Activated T-cell treated with anti-CD3 and anti-CD28 coated beads, Interleukin-2, amount 50 U/mL, for 72 hours (primary cell): ENCODE data around the gene SDCCAG8. TPM values are rescaled to one million over a fixed set of nuclear protein-coding genes. Genes with fewer than 3 reads are reported as not detected.

Experiments used
- ATAC-seq, 2 donors: fragments of 150-1000 bp; cut with Tn5 transposase; replicated peaks in 1 of 2; 2 replicates each; pipeline ENCODE4 v1.10.0; 2021; ENCODE audit warnings: moderate library complexity in 2 of 2, mild to moderate bottlenecking in 1 of 2
- DNase-seq, 2 donors: peaks; one replicate each; pipeline ENCODE4 v3.0.0; 2021 to 2022; ENCODE audit warnings: mixed read lengths in 1 of 2
- H3K27ac Mint-ChIP-seq: one replicate; pipeline ENCODE4 v1.8.0; 2022; ENCODE audit warnings: mild to moderate bottlenecking, moderate library complexity, mixed read lengths
- H3K27me3 Mint-ChIP-seq: one replicate; pipeline ENCODE4 v1.8.0; 2022; ENCODE audit warnings: low read depth, mixed read lengths
- H3K36me3 Mint-ChIP-seq, 2 donors: one replicate each; pipeline ENCODE4 v1.8.0; 2022; ENCODE audit warnings: mixed read lengths in 2 of 2, mild to moderate bottlenecking in 1 of 2; ENCODE audit not compliant: insufficient read depth in 2 of 2
- H3K4me1 Mint-ChIP-seq: one replicate; pipeline ENCODE4 v1.8.0; 2022; ENCODE audit warnings: low read depth, mixed read lengths
- H3K4me3 Mint-ChIP-seq, 2 donors: one replicate each; pipeline ENCODE4 v1.8.0; 2022; ENCODE audit warnings: mild to moderate bottlenecking in 2 of 2, mixed read lengths in 2 of 2, moderate library complexity in 2 of 2
- H3K9me3 Mint-ChIP-seq, 2 donors: one replicate each; pipeline ENCODE4 v1.8.0; 2022; ENCODE audit warnings: mixed read lengths in 2 of 2
- total RNA-seq, 2 donors: library from RNA; stranded (reverse); gene quantifications; one replicate each; pipeline ENCODE4 v1.2.3, GENCODE V29; 2022

Gene SDCCAG8
- total RNA-seq, 2 donors from 2014 or later: 31.3 to 40.2 TPM

- H3K9me3 Mint-ChIP-seq: no peaks in the 10 kb centered on the region
- ATAC-seq: no peak
- no peak overlapping the region for H3K4me3 Mint-ChIP-seq
- H3K27ac Mint-ChIP-seq: no peak overlapping the region
- no peak for DNase-seq
- H3K36me3 Mint-ChIP-seq: peaks cover 4 to 6% of the 10 kb centered on the region in 2 donors
- no peaks in the 10 kb centered on the region for H3K27me3 Mint-ChIP-seq
- no peaks in the 10 kb centered on the region for H3K4me1 Mint-ChIP-seq
Measured at GRCh38 chr1:243500512-243500911, 244.7 kb downstream of the SDCCAG8 start.

- no peak for DNase-seq
- Mint-ChIP-seq H3K9me3 (no peaks in the 10 kb centered on the region), H3K4me1 (no peaks in the 10 kb centered on the region), H3K27me3 (no peaks in the 10 kb centered on the region), H3K4me3 (no peak overlapping the region), H3K27ac (no peak overlapping the region), H3K36me3 (peaks cover 4 to 6% of the 10 kb centered on the region in 2 donors)
- no peak for ATAC-seq
Measured at GRCh38 chr1:243501002-243501401, 245.2 kb downstream of the SDCCAG8 start.

- Mint-ChIP-seq H3K27ac (no peak overlapping the region), H3K4me1 (peaks cover 1% of the 10 kb centered on the region), H3K27me3 (no peaks in the 10 kb centered on the region), H3K9me3 (no peaks in the 10 kb centered on the region), H3K36me3 (peaks cover 4 to 6% of the 10 kb centered on the region in 2 donors), H3K4me3 (no peak overlapping the region)
- ATAC-seq (no peak), DNase-seq (no peak)
Measured at GRCh38 chr1:243503155-243503554, 247.3 kb downstream of the SDCCAG8 start.

GRCh38 chr1:243505986-243506689, 250.3 kb downstream of the SDCCAG8 start:
- Mint-ChIP-seq H3K9me3 (no peaks in the 10 kb centered on the region), H3K27ac (peak overlapping the region; percentile 12), H3K4me1 (peaks cover 14% of the 10 kb centered on the region), H3K36me3 (peaks cover 6 to 10% of the 10 kb centered on the region in 2 donors), H3K27me3 (no peaks in the 10 kb centered on the region), H3K4me3 (no peak overlapping the region)
- ATAC-seq (no peak), DNase-seq (no peak)

- ATAC-seq (no peak), DNase-seq (no peak)
- Mint-ChIP-seq H3K27me3 (no peaks in the 10 kb centered on the region), H3K9me3 (no peaks in the 10 kb centered on the region), H3K4me3 (no peak overlapping the region), H3K4me1 (peaks cover 14% of the 10 kb centered on the region), H3K27ac (peak overlapping the region; percentile 33), H3K36me3 (peaks cover 6 to 10% of the 10 kb centered on the region in 2 donors)
Measured at GRCh38 chr1:243507001-243507671, 251.3 kb downstream of the SDCCAG8 start.

GRCh38 chr1:243507672-243508302, 251.9 kb downstream of the SDCCAG8 start:
- no peak overlapping the region for H3K4me3 Mint-ChIP-seq
- no peaks in the 10 kb centered on the region for H3K27me3 Mint-ChIP-seq
- peak overlapping the region; percentile 33 for H3K27ac Mint-ChIP-seq
- DNase-seq (no peak), ATAC-seq (no peak)
- no peaks in the 10 kb centered on the region for H3K9me3 Mint-ChIP-seq
- H3K4me1 Mint-ChIP-seq: peaks cover 14% of the 10 kb centered on the region
- peaks cover 6 to 10% of the 10 kb centered on the region in 2 donors for H3K36me3 Mint-ChIP-seq

- Mint-ChIP-seq H3K4me3 (peak overlapping the region in 1 of 2 donors; percentile 25), H3K27ac (no peak overlapping the region), H3K9me3 (no peaks in the 10 kb centered on the region), H3K36me3 (peaks cover 6 to 10% of the 10 kb centered on the region in 2 donors), H3K4me1 (peaks cover 14% of the 10 kb centered on the region), H3K27me3 (no peaks in the 10 kb centered on the region)
- DNase-seq: peak; percentile 16 to 18
- peak; percentile 77 to 89 for ATAC-seq
Measured at GRCh38 chr1:243508303-243508713, 252.5 kb downstream of the SDCCAG8 start.

GRCh38 chr1:243508943-243509342, 253.1 kb downstream of the SDCCAG8 start:
- DNase-seq (no peak), ATAC-seq (no peak)
- Mint-ChIP-seq H3K27me3 (no peaks in the 10 kb centered on the region), H3K36me3 (peaks cover 6 to 10% of the 10 kb centered on the region in 2 donors), H3K27ac (no peak overlapping the region), H3K4me1 (peaks cover 14% of the 10 kb centered on the region), H3K9me3 (no peaks in the 10 kb centered on the region), H3K4me3 (no peak overlapping the region)

- no peaks in the 10 kb centered on the region for H3K9me3 Mint-ChIP-seq
- H3K4me3 Mint-ChIP-seq: no peak overlapping the region
- H3K36me3 Mint-ChIP-seq: peaks cover 2 to 4% of the 10 kb centered on the region in 2 donors
- H3K27ac Mint-ChIP-seq: no peak overlapping the region
- ATAC-seq (no peak), DNase-seq (no peak)
- peaks cover 25% of the 10 kb centered on the region for H3K4me1 Mint-ChIP-seq
- no peaks in the 10 kb centered on the region for H3K27me3 Mint-ChIP-seq
Measured at GRCh38 chr1:243510928-243511327, 255.1 kb downstream of the SDCCAG8 start.

- Mint-ChIP-seq H3K9me3 (peaks cover 2% of the 10 kb centered on the region in 2 donors), H3K27ac (no peak overlapping the region), H3K4me3 (no peak overlapping the region), H3K36me3 (peaks cover 6 to 9% of the 10 kb centered on the region in 2 donors), H3K4me1 (peaks cover 16% of the 10 kb centered on the region), H3K27me3 (no peaks in the 10 kb centered on the region)
- no peak for ATAC-seq
- no peak for DNase-seq
Measured at GRCh38 chr1:243513726-243514491, 258.1 kb downstream of the SDCCAG8 start.

- no peak overlapping the region for H3K27ac Mint-ChIP-seq
- ATAC-seq (peak in 1 of 2 donors; percentile 52), DNase-seq (no peak)
- H3K4me1 Mint-ChIP-seq: peaks cover 11% of the 10 kb centered on the region
- H3K9me3 Mint-ChIP-seq: peaks cover 2% of the 10 kb centered on the region in 2 donors
- no peaks in the 10 kb centered on the region for H3K27me3 Mint-ChIP-seq
- peaks cover 6 to 9% of the 10 kb centered on the region in 2 donors for H3K36me3 Mint-ChIP-seq
- no peak overlapping the region for H3K4me3 Mint-ChIP-seq
Measured at GRCh38 chr1:243514927-243515326, 259.1 kb downstream of the SDCCAG8 start.

- H3K4me3 Mint-ChIP-seq: no peak overlapping the region
- peaks cover 10% of the 10 kb centered on the region for H3K4me1 Mint-ChIP-seq
- no peaks in the 10 kb centered on the region for H3K27me3 Mint-ChIP-seq
- no peak for DNase-seq
- no peak overlapping the region for H3K27ac Mint-ChIP-seq
- H3K36me3 Mint-ChIP-seq: peaks cover 5% of the 10 kb centered on the region in 2 donors
- H3K9me3 Mint-ChIP-seq: peaks cover 2 to 3% of the 10 kb centered on the region in 2 donors
- ATAC-seq: no peak
Measured at GRCh38 chr1:243520831-243521230, 265.0 kb downstream of the SDCCAG8 start.
